Common myeloid progenitor, CD34-positive (primary cell): Measurements from ENCODE around the gene C6orf47.

Experiments
- CTCF ChIA-PET: fragments of 350-600 bp; sonication (Branson Sonifier 250); formaldehyde crosslinking; loops from one replicate; lab custom pipeline; 2021; ENCODE audit warnings: antibody characterized with exemption; lab: Charles Lee
- POLR2A ChIA-PET: fragments of 350-600 bp; sonication (Branson Sonifier 250); formaldehyde crosslinking; loops from one replicate; lab custom pipeline; 2021; ENCODE audit warnings: antibody characterized with exemption; lab: Charles Lee
- DNase-seq, 3 donors: peaks; one replicate each; pipeline versions ENCODE4 v3.0.0 to v3.0.0-alpha.2; 2013
- H3K27ac ChIP-seq, 2 experiments: 1 replicate in 1 of 2; 2 replicates in 1 of 2; pipeline ENCODE4 v1.7.0; 2013; ENCODE audit warnings: inconsistent platforms in 2 of 2, low read length in 2 of 2, mild to moderate bottlenecking in 2 of 2, low read depth in 1 of 2, moderate library complexity in 1 of 2; ENCODE audit not compliant: severe bottlenecking in 2 of 2, insufficient read depth in 1 of 2, poor library complexity in 1 of 2
- H3K27me3 ChIP-seq, 5 experiments: replicated peaks in 2 of 5; 1 replicate in 3 of 5; 2 replicates in 2 of 5; pipeline versions ENCODE4 v1.6.1 to v1.7.0; 2013; ENCODE audit warnings: low read length in 4 of 5, mild to moderate bottlenecking in 2 of 5, moderate library complexity in 2 of 5, inconsistent platforms in 1 of 5; ENCODE audit not compliant: insufficient read depth in 5 of 5, control insufficient read depth in 4 of 5
- H3K36me3 ChIP-seq, 4 experiments: 1 replicate in 2 of 4; 2 replicates in 2 of 4; pipeline versions ENCODE4 v1.6.1 to v1.7.0; 2013; ENCODE audit warnings: low read length in 3 of 4, control low read depth in 1 of 4, mild to moderate bottlenecking in 1 of 4; ENCODE audit not compliant: control insufficient read depth in 4 of 4, insufficient read depth in 4 of 4
- H3K4me1 ChIP-seq, 4 experiments: 1 replicate in 3 of 4; 2 replicates in 1 of 4; pipeline versions ENCODE4 v1.6.1 to v1.7.1; 2013; ENCODE audit warnings: low read length in 3 of 4, mild to moderate bottlenecking in 3 of 4, control low read depth in 1 of 4, inconsistent platforms in 1 of 4, moderate library complexity in 1 of 4; ENCODE audit not compliant: control insufficient read depth in 4 of 4, insufficient read depth in 4 of 4; ENCODE audit errors: control extremely low read depth in 1 of 4
- H3K4me3 ChIP-seq, 7 experiments: 1 replicate in 4 of 7; 2 replicates in 3 of 7; pipeline versions ENCODE4 v1.5.1 to v1.7.0; 2013; ENCODE audit warnings: mild to moderate bottlenecking in 7 of 7, low read length in 6 of 7, moderate library complexity in 6 of 7, inconsistent platforms in 2 of 7, low read depth in 2 of 7, control low read depth in 1 of 7; ENCODE audit not compliant: insufficient read depth in 4 of 7, control insufficient read depth in 1 of 7; ENCODE audit errors: extremely low read depth in 1 of 7
- H3K9me3 ChIP-seq, 5 experiments: 1 replicate in 4 of 5; 2 replicates in 1 of 5; pipeline versions ENCODE4 v1.6.1 to v1.7.1; 2013; ENCODE audit warnings: low read length in 4 of 5, mild to moderate bottlenecking in 2 of 5, inconsistent platforms in 1 of 5, low read depth in 1 of 5, moderate library complexity in 1 of 5; ENCODE audit not compliant: control insufficient read depth in 4 of 5, insufficient read depth in 2 of 5; ENCODE audit errors: control extremely low read depth in 1 of 5
- WGBS: methylation state at CpG from one replicate; pipeline ENCODE4 v1.1.5; 2013; ENCODE audit not compliant: insufficient coverage; 5-methylcytosine and 5-hydroxymethylcytosine counted together

C6orf47 gene

GRCh38 chr6:31654574-31655348, 5.8 kb downstream of the C6orf47 start:
- Histone ChIP-seq H3K4me3 (no peak overlapping the region), H3K27ac (no peak overlapping the region), H3K36me3 (peaks cover 4 to 29% (median 19%) of the 10 kb centered on the region in 4 experiments), H3K27me3 (no peaks in the 10 kb centered on the region), H3K9me3 (no peaks in the 10 kb centered on the region), H3K4me1 (peaks cover 3 to 47% (median 36%) of the 10 kb centered on the region in 4 experiments)
- ChIA-PET CTCF (interaction anchor here (0.9 to 4.7 kb wide), 4 partner anchors 10 to 209 kb away, joined by 3 to 40 read pairs (median 4); partner anchors contain the start of genes CSNK2B and GPANK1), POLR2A (interaction anchor here (1.0 to 4.5 kb wide), 2 partner anchors 10 to 17 kb away, joined by 3 to 31 read pairs; partner anchors contain the start of genes CSNK2B and GPANK1)
- WGBS: 100% methylated on average over 4 of the region's 8 CpGs
- no peak for DNase-seq

GRCh38 chr6:31652925-31653724, 7.5 kb downstream of the C6orf47 start:
- peaks cover 0 to 33% (median 23%) of the 10 kb centered on the region in 4 experiments for H3K4me1 ChIP-seq
- H3K4me3 ChIP-seq: peak overlapping the region; percentile 66 to 97 (median 93)
- H3K9me3 ChIP-seq: no peaks in the 10 kb centered on the region
- ChIA-PET POLR2A (interaction anchor here (0.6 to 4.5 kb wide), 14 partner anchors 9 to 153 kb away, joined by 3 to 31 read pairs (median 4); partner anchors contain the start of genes AIF1, ATP6V1G2, CSNK2B and DDX39B), CTCF (interaction anchor here (1.0 to 4.7 kb wide), 9 partner anchors 8 to 143 kb away, joined by 3 to 40 read pairs (median 4); partner anchors contain the start of genes C6orf47, CSNK2B, GPANK1 and VARS1)
- H3K27me3 ChIP-seq: no peaks in the 10 kb centered on the region
- peak; percentile 94 to 98 (median 97) for DNase-seq
- peaks cover under 1 to 43% (median 34%) of the 10 kb centered on the region in 4 experiments for H3K36me3 ChIP-seq
- H3K27ac ChIP-seq: peak overlapping the region; percentile 97 to 98
- 7% methylated on average over 25 of the region's 37 CpGs for WGBS

DNA sequence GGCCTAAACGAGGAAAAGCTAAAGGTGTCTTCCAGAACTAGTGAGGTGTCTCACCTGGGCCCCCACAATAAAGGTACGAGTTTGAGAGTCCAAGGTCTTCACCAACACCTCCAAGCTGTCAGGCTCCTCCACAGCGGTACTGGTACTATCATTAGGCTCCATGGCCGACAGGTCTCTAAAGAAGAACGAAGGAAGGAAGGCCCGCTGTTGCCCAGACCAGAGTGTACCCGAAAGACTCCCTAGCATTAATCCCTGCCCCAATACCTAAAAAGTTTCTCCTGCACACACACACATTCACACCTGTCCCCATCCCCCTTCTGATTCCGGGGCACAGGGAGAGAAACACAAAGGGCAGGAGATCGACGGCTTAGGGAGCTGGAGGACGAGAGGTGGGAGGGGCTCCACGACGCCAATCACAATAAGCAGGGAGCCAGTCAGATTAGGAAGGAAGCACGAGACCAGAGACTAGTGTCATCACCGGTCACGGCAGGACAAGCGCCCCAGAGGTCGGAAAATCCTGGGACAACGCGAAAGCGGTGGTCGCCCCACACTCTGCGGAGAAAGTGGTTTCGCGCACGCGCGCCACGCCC, 8.9 kb downstream of the C6orf47 start:
- ChIA-PET CTCF (interaction anchor here (0.9 to 4.7 kb wide), 11 partner anchors 9 to 396 kb away, joined by 3 to 40 read pairs (median 4); partner anchors contain the start of genes C6orf47, CSNK2B and GPANK1), POLR2A (interaction anchor here (0.5 to 4.5 kb wide), 19 partner anchors 9 to 1036 kb away, joined by 3 to 31 read pairs (median 4); partner anchors contain the start of genes AIF1, C6orf47, CSNK2B and DDX39B)
- H3K4me1 ChIP-seq: peaks cover 0 to 26% (median 21%) of the 10 kb centered on the region in 4 experiments
- H3K9me3 ChIP-seq: no peaks in the 10 kb centered on the region
- H3K27me3 ChIP-seq: no peaks in the 10 kb centered on the region
- DNase-seq: no peak
- H3K36me3 ChIP-seq: peaks cover 4 to 43% (median 35%) of the 10 kb centered on the region in 4 experiments
- peak overlapping the region; percentile 97 to 98 for H3K27ac ChIP-seq
- H3K4me3 ChIP-seq: peak overlapping the region; percentile 66 to 97 (median 93)
- WGBS: 4% methylated on average over 24 of the region's 29 CpGs

DNA sequence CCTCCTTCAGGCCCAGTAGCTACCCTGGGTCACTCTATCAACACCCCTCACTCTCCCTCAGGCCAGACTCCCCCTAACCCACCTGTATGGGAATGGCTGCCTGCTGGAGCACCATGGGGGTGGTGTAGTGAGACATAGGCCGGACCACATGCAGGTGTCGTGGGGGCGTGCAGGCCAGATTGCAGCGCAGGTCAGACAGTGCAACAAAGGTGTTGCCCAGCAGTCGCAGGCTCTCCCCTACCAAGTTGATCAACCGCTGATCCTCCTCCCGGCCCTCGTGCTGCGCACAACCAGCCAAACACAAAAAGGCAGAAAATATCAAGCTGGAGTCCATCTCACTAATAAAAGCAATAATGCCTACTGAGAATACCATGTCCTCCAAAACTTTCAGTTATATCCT, 15.3 kb downstream of the C6orf47 start:
- CTCF ChIA-PET: no interaction called here
- POLR2A ChIA-PET: no interaction called here
- Histone ChIP-seq H3K4me3 (no peak overlapping the region), H3K27ac (no peak overlapping the region), H3K4me1 (no peaks in the 10 kb centered on the region), H3K27me3 (no peaks in the 10 kb centered on the region), H3K36me3 (peaks cover 15 to 90% (median 76%) of the 10 kb centered on the region in 4 experiments), H3K9me3 (no peaks in the 10 kb centered on the region)
- 96% methylated on average over 8 of the region's 9 CpGs for WGBS
- DNase-seq: no peak

- Histone ChIP-seq H3K4me3 (no peak overlapping the region), H3K27me3 (no peaks in the 10 kb centered on the region), H3K36me3 (peaks cover 19 to 92% (median 79%) of the 10 kb centered on the region in 4 experiments), H3K9me3 (no peaks in the 10 kb centered on the region), H3K4me1 (peaks cover 0 to 11% (median 3%) of the 10 kb centered on the region in 4 experiments), H3K27ac (no peak overlapping the region)
- ChIA-PET POLR2A (no interaction called here), CTCF (interaction anchor here (1.0 to 1.8 kb wide), 3 partner anchors 9 to 248 kb away, joined by 3 to 11 read pairs (median 3); no protein-coding TSS in a partner anchor)
- 99% methylated on average over 11 of the region's 17 CpGs for WGBS
- no peak for DNase-seq
Measured at GRCh38 chr6:31643818-31644454, 16.6 kb downstream of the C6orf47 start.
